AML-193 (cell line): ENCODE measurements around the gene ALOX5.

Source experiments
- DNase-seq, 2 experiments: peaks; one replicate each; lab custom pipeline; 2025; lab: John Stamatoyannopoulos, UW

The ALOX5 gene

DNA sequence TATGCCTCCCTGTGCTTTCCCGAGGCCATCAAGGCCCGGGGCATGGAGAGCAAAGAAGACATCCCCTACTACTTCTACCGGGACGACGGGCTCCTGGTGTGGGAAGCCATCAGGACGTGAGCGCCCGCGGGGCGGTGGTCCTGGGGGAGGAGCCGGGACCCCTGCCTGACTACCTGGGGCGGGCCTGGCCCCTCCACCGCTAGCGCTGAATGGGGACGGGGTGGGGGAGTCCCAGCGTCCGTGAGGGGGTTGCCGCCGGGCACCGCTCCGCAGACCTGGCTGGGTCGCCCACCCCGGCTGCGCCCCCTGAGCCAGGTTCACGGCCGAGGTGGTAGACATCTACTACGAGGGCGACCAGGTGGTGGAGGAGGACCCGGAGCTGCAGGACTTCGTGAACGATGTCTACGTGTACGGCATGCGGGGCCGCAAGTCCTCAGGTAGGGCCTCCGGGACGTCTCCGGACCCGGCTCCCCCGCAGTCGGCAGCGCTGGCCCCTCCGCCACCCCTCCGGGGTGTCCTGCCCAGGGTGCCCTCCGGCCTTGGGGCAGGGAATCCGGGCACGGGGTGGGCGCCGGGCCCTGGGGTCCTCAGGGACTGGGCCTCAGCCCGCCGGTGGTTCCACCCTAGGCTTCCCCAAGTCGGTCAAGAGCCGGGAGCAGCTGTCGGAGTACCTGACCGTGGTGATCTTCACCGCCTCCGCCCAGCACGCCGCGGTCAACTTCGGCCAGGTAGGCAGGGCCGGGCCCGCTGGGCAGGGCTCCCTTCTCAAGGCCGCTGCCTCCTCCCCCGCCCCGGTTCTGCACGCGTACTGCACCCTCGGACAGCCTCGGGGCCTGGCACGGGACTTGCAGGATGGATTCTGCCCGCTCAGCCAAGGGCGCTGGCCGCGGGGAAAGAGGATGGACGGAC, 69.3 kb downstream of the ALOX5 start:
- no peak for DNase-seq

GRCh38 chr10:45444022-45444421, 70.0 kb downstream of the ALOX5 start:
- DNase-seq, result no peak

GRCh38 chr10:45444976-45445898, 71.2 kb downstream of the ALOX5 start:
- no peak for DNase-seq

DNA sequence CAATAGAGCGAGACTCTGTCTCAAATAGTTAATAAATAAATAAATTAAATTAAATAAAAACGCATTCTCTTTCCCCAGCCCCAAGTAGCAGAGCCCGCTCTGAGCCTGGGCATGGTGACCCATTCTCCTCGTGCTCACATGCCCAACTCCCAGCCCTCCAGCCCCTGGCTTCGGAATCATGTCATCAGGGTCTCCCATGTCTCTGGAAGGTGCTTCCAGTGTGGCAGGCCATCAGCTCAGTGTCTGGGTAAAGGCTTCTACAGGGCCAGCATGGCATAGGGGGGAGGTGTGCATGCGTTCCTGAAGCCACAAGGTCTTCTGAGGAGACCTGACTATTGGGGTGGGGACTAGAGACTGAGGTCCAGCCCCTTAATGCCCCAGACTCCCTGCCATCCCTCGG, 72.8 kb downstream of the ALOX5 start:
- no peak for DNase-seq

- DNase-seq, result no peak
These were observed 73.4 kb downstream of the ALOX5 start for GRCh38 chr10:45447416-45447815.

- DNase-seq, result peak; percentile 63 to 64
These were observed 76.8 kb downstream of the ALOX5 start for GRCh38 chr10:45450866-45451265.

GRCh38 chr10:45451407-45451806, 77.4 kb downstream of the ALOX5 start:
- DNase-seq, result no peak

DNA sequence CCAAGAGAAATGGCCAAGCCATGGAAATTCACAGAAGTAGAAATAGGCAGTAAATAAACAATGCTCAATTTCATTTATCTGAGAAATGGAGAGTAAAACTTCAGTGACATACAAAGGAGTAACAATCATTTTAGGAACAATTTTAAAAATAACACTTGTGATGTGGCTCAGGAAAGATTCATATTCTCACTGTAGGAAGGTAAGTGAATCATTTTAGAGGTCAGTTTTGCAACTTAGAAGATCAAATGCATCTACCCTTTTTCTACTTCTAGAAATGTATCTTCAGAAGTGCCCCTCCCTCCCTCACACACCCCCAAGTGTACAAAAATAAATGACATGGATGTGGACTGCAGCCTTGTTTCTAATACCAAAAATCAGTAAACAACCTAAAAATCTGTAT, 78.3 kb downstream of the ALOX5 start:
- DNase-seq, result no peak

DNA sequence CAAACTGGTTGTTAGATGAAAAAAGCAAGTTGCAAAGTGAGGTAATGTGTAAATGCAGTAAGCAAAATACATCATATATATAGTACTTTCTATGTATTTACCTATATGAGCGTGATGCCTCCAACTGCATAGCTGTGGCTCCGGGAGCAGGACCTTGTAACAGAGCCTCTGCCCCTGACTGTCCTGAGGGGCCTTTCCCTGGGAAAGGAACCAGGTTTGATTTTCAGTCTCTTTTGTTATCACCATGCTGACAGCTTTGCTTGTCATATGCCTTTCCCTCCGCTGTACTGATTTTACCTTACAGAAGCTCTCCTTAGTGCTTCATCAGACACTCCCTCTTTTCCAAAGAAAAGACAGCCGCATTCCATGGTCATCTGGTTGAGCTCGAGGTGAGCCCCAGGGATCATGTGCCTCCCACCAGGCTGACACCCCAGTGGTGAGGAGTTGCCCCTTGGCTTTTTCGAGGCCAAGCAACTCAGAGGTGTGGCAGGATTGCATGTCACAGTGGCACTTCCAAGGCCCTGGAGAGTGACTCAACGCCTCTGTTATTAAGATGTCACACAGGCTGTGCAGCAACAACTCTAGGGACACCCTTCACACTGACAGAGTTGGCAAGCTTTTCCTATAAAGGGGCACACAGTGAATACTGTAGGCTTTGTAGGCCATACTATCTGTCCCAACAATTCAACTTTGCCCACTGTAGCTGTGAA, 78.9 kb downstream of the ALOX5 start:
- DNase-seq, result peak in 1 of 2 experiments; percentile 1

GRCh38 chr10:45453639-45454255, 79.7 kb downstream of the ALOX5 start:
- no peak for DNase-seq

DNA sequence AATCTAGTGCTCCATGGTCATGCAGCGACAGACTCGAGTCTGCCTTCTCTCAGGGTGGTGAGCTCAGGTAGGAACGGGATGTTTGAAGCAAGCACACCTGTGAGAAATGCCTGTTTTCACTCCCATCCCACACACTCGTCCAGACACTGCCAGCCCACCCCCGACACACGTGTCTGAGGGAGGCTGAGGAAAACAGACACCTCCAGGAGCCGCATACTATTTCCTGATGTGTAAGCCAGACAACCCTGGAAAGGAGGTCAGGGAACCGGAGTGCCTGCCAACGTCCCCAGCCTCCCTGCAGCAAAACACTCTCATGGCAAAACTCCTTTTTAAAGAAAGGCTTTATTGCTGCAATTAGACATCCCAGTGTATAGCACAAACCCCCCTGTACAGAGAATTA, 80.2 kb downstream of the ALOX5 start:
- no peak for DNase-seq

DNA sequence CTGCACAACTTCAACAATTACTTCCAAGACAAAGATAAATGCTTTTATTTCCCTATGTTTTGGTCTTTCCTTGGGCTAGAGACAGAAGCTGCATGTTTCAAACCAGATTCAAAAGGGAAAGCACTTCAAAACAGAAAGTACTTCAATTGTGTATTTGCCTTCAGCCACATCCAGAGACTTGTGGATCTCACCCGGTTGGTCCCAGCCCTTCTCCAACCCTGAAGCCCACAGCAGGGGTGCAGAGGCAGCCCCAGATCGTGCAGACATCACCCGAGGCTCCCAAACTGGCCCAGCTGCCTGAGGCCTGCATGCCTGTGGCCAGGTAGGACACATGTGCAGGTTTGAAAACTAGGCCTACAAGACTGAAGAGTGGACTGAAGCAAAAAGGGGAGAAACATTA, 80.8 kb downstream of the ALOX5 start:
- no peak for DNase-seq

DNA sequence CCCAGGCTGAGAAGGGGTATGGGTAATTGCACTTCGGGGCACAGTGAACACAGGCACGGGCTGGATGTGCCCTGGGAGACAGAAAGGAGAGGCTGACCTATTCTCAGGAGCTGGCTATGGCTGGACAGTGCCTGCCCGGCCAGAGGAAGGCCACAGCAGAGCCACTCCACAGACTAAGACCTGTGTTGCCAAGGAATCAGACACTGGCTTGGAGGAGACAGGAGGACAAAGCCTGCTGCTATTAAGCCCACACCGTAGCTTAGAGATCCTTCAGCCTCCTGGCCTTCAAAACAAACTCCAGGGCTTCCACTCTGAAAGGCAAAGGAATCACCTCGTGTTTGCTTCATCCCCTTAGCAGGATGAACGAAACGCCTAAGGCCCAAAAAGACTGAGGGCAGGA, 82.2 kb downstream of the ALOX5 start:
- DNase-seq, result no peak

- no peak for DNase-seq
These were observed 82.8 kb downstream of the ALOX5 start for GRCh38 chr10:45456822-45457221.

DNA sequence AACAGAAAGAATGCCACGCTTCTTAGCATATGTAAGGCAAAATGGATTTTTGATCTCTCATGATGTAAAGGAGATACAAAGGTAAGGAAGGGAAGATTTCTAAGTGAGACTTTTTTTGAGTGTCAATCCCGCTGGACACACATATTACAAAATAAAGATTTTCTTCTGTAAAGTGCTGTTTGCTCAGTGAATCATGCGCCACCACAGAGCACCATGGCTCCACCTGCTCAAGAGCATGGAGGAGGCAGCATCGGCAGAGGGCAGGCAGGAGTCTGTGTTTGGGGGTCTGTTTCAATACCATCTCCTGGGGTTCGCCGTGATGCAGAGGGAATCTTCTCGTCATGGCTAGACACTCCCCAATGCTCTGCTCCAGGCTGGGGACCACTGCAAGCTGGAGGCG, 83.5 kb downstream of the ALOX5 start:
- DNase-seq, result no peak

- DNase-seq, result no peak
These were observed 86.3 kb downstream of the ALOX5 start for GRCh38 chr10:45460235-45460878.

DNA sequence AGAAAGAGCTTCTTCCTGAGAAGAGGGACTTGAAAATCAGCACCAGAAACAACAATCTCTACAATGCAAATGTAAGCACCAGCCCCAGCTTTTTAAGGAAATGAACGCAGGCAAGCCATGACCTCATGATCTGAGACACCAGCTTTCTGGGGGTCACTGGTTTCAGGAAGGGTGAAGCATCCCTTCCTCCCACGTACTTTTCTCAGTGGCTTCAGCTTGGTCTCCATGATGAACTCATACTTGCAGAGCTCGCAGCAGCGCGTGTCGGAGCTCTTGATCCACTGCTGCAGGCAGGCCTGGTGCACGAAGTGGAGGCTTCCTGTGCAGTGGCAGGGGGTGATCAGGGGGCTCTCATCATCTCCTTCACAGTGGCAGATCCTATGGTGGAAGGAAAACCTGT, 87.0 kb downstream of the ALOX5 start:
- no peak for DNase-seq

DNA sequence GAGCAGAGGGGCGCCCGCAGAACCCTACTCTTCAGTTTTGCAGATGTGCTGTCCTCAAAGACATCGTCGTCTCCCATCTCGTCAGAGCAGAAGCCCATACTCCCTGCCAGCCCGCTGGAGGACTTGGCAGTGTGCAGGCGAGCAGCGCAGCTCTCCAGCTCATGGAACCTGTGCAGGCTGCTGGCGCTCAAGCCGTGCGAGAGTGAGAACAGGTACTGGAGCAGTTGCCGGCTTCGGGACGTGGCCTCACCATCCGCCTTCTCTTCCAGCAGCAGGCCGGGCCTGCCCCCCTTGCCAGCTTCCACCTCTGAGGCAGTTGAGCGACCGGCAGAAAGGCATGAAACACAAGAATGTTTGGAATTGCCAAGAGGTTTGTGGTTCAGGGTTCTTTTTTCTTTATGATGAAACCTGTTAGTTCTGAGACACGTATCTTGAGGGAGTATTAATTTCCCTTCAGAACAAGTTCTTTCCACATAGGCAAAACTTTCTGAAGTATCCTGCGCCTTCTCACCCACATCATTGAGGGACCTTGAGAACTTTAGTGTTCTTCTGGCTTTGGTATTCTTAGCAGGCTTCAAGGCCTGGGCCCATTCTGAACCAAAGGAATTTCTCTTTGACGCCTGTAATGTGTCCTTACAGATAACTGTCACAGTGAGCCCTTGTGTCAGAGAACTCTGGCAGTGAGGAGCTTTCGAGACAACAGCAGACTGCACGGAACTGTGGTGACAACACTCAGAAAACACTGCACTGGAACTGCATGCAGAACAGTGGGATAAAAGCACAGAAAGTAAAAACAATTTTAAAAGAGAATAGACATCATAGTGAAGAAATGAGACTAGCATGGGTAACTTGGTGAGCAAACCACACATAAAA, 89.5 kb downstream of the ALOX5 start:
- peak in 1 of 2 experiments; percentile 3 for DNase-seq

- DNase-seq, result peak; percentile 64 to 70
These were observed 91.0 kb downstream of the ALOX5 start for GRCh38 chr10:45464958-45465567.

GRCh38 chr10:45466784-45467183, 92.8 kb downstream of the ALOX5 start:
- no peak for DNase-seq
